Measurements from ENCODE around the gene MAPK8IP2. TPM values are rescaled to one million over a fixed set of nuclear protein-coding genes. Genes with fewer than 3 reads are reported as not detected.
"Not testable (repeated sequence)": the region's sequence is repeated elsewhere in the genome, so short reads cannot be mapped to it uniquely, and the experiment has no call there.

Gene MAPK8IP2
- total and polyA plus RNA-seq, 2 experiments from 2014 or later = 0.42 to 1.7 TPM

DNA sequence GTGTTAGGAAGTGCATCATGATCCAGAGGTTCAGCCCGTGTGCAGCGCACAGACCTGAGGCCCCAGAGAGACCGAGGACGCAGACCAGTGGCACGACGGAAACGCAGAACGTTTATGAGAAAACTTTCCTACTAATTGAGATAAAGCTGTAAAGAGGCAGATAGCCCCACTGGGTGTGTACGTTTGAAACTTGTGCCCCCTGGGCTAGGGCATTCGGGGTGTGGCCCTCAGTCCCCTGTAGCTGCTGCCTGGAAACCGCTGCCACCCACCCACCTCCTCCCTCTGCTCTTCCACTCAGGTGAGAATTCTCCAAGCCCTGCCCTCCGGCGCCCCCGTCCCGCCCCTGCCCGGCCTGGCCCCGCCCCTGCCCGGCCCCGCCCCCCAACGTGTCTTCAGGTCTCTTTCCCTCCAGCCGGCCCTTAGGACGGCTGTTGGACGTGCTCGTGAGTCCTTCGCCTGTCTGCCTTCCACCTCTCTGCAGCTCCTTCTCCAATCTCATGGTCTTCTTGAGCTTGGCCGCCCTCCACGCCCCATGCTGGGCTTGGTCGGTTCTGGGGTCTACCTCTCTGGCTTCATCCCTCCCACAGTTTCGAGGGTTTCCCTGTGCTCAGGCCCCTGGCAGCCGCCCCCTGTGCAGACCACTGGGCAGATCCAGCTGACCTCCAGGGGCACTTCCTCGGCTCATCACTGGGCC lies 12.1 kb downstream of the MAPK8IP2 start:
- no peak for TF ChIP-seq CTCF (IDR thresholded peaks at IDR 0.05; ENCODE audit: low read depth, low read length)
- H3K36me3 ChIP-seq = no peaks in the 10 kb centered on the region
- peaks cover 16% of the 10 kb centered on the region for H3K27me3 ChIP-seq
- no peak overlapping the region for H3K4me3 ChIP-seq
- no peaks in the 10 kb centered on the region for H3K4me1 ChIP-seq (ENCODE audit: low read depth)
- H3K27ac ChIP-seq = no peak overlapping the region
- no peaks in the 10 kb centered on the region for H3K9me3 ChIP-seq (ENCODE audit: low read depth)
- DNase-seq (ENCODE audit: low read depth in 1 of 2, low spot score in 1 of 2) = no peak

GRCh38 chr22:50613291-50613981 lies 12.8 kb downstream of the MAPK8IP2 start:
- TF ChIP-seq CTCF (IDR thresholded peaks at IDR 0.05; ENCODE audit: low read depth, low read length) = no peak
- H3K4me1 ChIP-seq (ENCODE audit: low read depth) = no peaks in the 10 kb centered on the region
- no peaks in the 10 kb centered on the region for H3K36me3 ChIP-seq
- H3K4me3 ChIP-seq = no peak overlapping the region
- peak; percentile 13 to 25 for DNase-seq (ENCODE audit: low read depth in 1 of 2, low spot score in 1 of 2)
- no peak overlapping the region for H3K27ac ChIP-seq
- H3K9me3 ChIP-seq (ENCODE audit: low read depth) = no peaks in the 10 kb centered on the region
- peaks cover 12% of the 10 kb centered on the region for H3K27me3 ChIP-seq

GRCh38 chr22:50614296-50614695 lies 13.7 kb downstream of the MAPK8IP2 start:
- DNase-seq (ENCODE audit: low read depth in 1 of 2, low spot score in 1 of 2); H3K9me3 ChIP-seq (ENCODE audit: low read depth): not testable (repeated sequence)

DNA sequence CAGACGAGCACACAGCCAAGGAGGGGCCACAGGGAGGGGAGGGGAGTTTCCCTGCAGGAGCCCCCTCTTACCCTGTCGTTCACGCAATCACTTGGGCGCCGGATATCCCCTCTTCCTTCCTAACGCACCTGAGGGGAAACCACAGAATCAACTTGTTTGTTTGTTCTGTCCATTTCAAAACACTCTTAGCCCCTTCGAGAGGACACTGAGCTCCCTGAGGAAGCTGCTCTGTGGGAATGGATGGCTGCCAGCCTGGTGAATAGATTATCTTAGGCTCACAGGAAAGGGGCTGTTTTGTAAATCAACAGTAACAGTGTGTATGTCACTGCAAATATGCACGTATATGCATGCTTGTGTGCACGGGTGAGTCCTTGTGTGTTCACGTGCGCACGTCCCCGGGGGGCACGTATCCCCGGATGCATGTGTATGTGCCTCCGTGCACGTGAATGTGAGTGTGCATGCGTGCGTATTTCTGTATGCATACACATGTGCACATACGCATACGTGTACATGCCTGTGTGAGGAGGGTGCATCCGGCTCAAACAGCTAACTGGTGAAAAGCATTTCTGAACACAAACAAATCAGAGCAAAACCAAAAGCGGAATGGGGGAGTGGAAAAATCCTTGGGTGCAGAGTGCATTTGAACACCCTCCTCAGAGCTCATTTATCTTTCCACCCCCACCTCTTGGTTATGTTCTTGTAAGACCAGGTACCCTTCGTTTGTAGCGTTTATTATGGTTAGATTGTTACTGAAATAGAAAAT lies 20.2 kb downstream of the MAPK8IP2 start:
- TF ChIP-seq CTCF (IDR thresholded peaks at IDR 0.05; ENCODE audit: low read depth, low read length) = peak; percentile 71
- Histone ChIP-seq H3K36me3 (no peaks in the 10 kb centered on the region), H3K27me3 (peaks cover 3% of the 10 kb centered on the region), H3K27ac (no peak overlapping the region), H3K9me3 (ENCODE audit: low read depth) (no peaks in the 10 kb centered on the region), H3K4me1 (ENCODE audit: low read depth) (peaks cover 10% of the 10 kb centered on the region), H3K4me3 (peak overlapping the region; percentile 11)
- DNase-seq (ENCODE audit: low read depth in 1 of 2, low spot score in 1 of 2) = no peak

More at GRCh38 chr22:50614296-50614695, 13.7 kb downstream of the MAPK8IP2 start:
- peaks cover 12% of the 10 kb centered on the region for H3K27me3 ChIP-seq
- H3K27ac ChIP-seq; H3K36me3 ChIP-seq; H3K4me3 ChIP-seq; H3K4me1 ChIP-seq (ENCODE audit: low read depth): not testable (repeated sequence)

DNA sequence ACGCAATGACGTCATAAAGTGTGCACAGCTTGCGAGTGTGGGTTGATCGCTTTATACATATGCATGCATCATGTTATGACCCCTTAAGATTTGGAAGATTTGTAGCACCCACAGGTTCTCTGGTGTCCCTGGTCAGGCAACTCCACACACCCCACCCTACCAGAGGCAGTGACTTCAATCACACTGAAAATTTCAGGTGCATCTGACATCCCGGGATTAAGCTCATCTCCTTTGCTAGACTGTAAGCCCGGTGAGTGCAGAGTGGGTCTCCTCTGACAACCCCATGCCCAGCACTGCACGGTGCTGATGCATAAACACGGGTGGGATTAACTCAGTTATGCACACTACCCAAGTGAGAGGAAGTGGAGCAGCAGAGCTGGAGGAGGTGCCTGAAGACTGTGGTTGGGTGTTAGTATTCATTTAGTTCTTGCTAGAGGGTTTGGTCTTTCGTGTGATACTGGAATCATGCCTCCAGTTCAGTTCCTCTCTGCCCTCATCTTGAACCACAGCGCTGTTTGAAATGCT lies 20.8 kb downstream of the MAPK8IP2 start:
- H3K9me3 ChIP-seq (ENCODE audit: low read depth) = no peaks in the 10 kb centered on the region
- peak overlapping the region; percentile 8 for H3K4me3 ChIP-seq
- H3K27me3 ChIP-seq = peaks cover 3% of the 10 kb centered on the region
- H3K27ac ChIP-seq = no peak overlapping the region
- DNase-seq (ENCODE audit: low read depth in 1 of 2, low spot score in 1 of 2) = no peak
- no peak for TF ChIP-seq CTCF (IDR thresholded peaks at IDR 0.05; ENCODE audit: low read depth, low read length)
- no peaks in the 10 kb centered on the region for H3K36me3 ChIP-seq
- H3K4me1 ChIP-seq (ENCODE audit: low read depth) = peaks cover 10% of the 10 kb centered on the region

All from cardiac muscle cell (in vitro differentiated cells and primary cell).